ENCODE data around the gene ANKUB1. TPM values are rescaled to one million over a fixed set of nuclear protein-coding genes. Genes with fewer than 3 reads are reported as not detected.

Gene ANKUB1
- total RNA-seq, 4 donors from 2014 or later: 0.13 TPM; not detected in 3

GRCh38 chr3:149771652-149772271 is 20.6 kb downstream of the ANKUB1 start:
- no peak overlapping the region for H3K27ac ChIP-seq (replicated peaks in 1 of 4)
- peaks cover 0 to 7% (median 0%) of the 10 kb centered on the region in 4 donors for H3K27me3 ChIP-seq
- no peak overlapping the region for H3K4me3 ChIP-seq
- no peaks in the 10 kb centered on the region for H3K9me3 ChIP-seq
- intact Hi-C loops (cut with DNase I): no loop called here
- H3K36me3 ChIP-seq: no peaks in the 10 kb centered on the region
- peak; percentile 58 to 71 (median 63) for TF ChIP-seq CTCF (IDR thresholded peaks at IDR 0.05)
- TF ChIP-seq POLR2A (IDR thresholded peaks at IDR 0.05; ENCODE audit: low read depth): no peak
- no peak for DNase-seq (ENCODE audit: extremely low spot score)
- H3K4me1 ChIP-seq: no peaks in the 10 kb centered on the region
- WGBS: 61% methylated on average over 8 of the region's 8 CpGs

DNA sequence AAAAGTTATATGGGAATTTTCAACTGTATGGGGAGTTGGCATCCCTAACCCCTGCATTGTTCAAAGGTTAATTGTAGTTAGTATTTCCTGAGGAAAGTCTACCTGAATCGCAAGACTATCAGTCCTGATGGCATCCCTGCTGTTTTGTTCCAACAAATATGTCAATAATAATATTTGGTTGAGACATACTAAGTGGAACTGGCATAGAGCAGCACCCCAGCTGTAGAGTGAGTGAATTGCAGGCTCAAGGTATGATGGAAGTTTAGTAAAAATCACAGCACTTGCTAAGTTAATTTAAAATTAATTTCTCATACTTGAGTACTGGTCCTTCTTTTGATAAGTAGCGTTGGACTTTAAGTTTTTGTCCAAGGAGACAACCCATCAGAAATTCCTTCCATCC is 22.1 kb downstream of the ANKUB1 start:
- H3K36me3 ChIP-seq: no peaks in the 10 kb centered on the region
- H3K27me3 ChIP-seq: peaks cover 0 to 7% (median 0%) of the 10 kb centered on the region in 4 donors
- WGBS: 83% methylated on average over 2 of the region's 2 CpGs
- no peak for DNase-seq (ENCODE audit: extremely low spot score)
- TF ChIP-seq EP300 (IDR thresholded peaks at IDR 0.05) (no peak), CTCF (IDR thresholded peaks at IDR 0.05) (no peak)
- H3K4me1 ChIP-seq: no peaks in the 10 kb centered on the region
- H3K9me3 ChIP-seq: no peaks in the 10 kb centered on the region
- no peak overlapping the region for H3K4me3 ChIP-seq
- intact Hi-C loops (cut with DNase I): no loop called here
- no peak overlapping the region for H3K27ac ChIP-seq (replicated peaks in 1 of 4)

GRCh38 chr3:149768704-149769103 is 23.6 kb downstream of the ANKUB1 start:
- Histone ChIP-seq H3K27ac (replicated peaks in 1 of 4) (no peak overlapping the region), H3K4me1 (no peaks in the 10 kb centered on the region), H3K9me3 (no peaks in the 10 kb centered on the region), H3K27me3 (peaks cover 0 to 7% (median 0%) of the 10 kb centered on the region in 4 donors), H3K4me3 (no peak overlapping the region), H3K36me3 (no peaks in the 10 kb centered on the region)
- WGBS: 96% methylated on average over 6 of the region's 6 CpGs
- DNase-seq (ENCODE audit: extremely low spot score): no peak
- intact Hi-C loops (cut with DNase I): loop anchor here (5.0 kb wide), 1 partner anchor 39 kb away; no protein-coding TSS in a partner anchor
- TF ChIP-seq CTCF (IDR thresholded peaks at IDR 0.05) (no peak), POLR2AphosphoS5 (IDR thresholded peaks at IDR 0.05) (no peak), EP300 (IDR thresholded peaks at IDR 0.05) (no peak), POLR2A (IDR thresholded peaks at IDR 0.05; ENCODE audit: low read depth) (no peak)

- no peaks in the 10 kb centered on the region for H3K4me1 ChIP-seq
- DNase-seq (ENCODE audit: extremely low spot score): no peak
- intact Hi-C loops (cut with DNase I): loop anchor here (5.0 kb wide), 1 partner anchor 40 kb away; no protein-coding TSS in a partner anchor
- H3K4me3 ChIP-seq: no peak overlapping the region
- TF ChIP-seq CTCF (IDR thresholded peaks at IDR 0.05): no peak
- TF ChIP-seq POLR2AphosphoS5 (IDR thresholded peaks at IDR 0.05): no peak
- no peak for TF ChIP-seq EP300 (IDR thresholded peaks at IDR 0.05)
- TF ChIP-seq POLR2A (IDR thresholded peaks at IDR 0.05; ENCODE audit: low read depth): no peak
- no peak overlapping the region for H3K27ac ChIP-seq (replicated peaks in 1 of 4)
- H3K36me3 ChIP-seq: no peaks in the 10 kb centered on the region
- peaks cover 0 to 7% (median 0%) of the 10 kb centered on the region in 4 donors for H3K27me3 ChIP-seq
- no peaks in the 10 kb centered on the region for H3K9me3 ChIP-seq
- WGBS: 90% methylated on average over 6 of the region's 6 CpGs
Measured at GRCh38 chr3:149767720-149768119, 24.6 kb downstream of the ANKUB1 start.
